HG03354 (cell line): Measurements from ENCODE around the gene MED23.

ENCODE experiments used
- ATAC-seq: cut with Tn5 transposase; IDR thresholded peaks from one replicate; pipeline ENCODE4 v1.9.1; 2021; ENCODE audit warnings: mild to moderate bottlenecking; ENCODE audit not compliant: unreplicated experiment, poor library complexity, severe bottlenecking

MED23 gene

GRCh38 chr6:131524695-131525336 lies 103.2 kb downstream of the MED23 start:
- no peak for ATAC-seq

- no peak for ATAC-seq
Observed at GRCh38 chr6:131523988-131524673, 103.9 kb downstream of the MED23 start.
